Femur (tissue), 1 donor: ENCODE data around the gene ZSCAN22.
"Not testable (repeated sequence)": the region's sequence is repeated elsewhere in the genome, so short reads cannot be mapped to it uniquely, and the experiment has no call there.

Experiments
- DNase-seq: peaks from one replicate; pipeline ENCODE4 v3.0.0-alpha.2; 2017

The ZSCAN22 gene

DNA sequence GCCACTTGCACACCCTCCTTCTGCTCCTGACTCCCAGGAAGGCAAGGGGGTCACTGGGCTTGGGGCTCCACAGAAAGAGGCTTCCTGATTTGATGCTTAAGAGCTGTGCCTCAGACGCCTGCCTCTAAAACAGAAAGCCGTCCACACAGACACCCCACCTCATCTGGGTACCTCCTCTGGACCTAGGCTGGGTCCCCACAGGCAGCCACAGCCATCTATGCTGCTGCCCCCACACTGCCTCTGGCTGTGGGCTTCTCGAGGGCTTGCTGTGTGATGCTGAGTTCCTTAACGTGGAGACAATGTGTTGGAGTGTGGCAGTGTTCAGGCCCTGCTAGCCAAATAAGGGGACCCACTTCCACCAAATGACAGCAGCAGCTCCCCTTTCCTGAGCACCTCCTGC lies 8.5 kb upstream of the ZSCAN22 start:
- no peak for DNase-seq

DNA sequence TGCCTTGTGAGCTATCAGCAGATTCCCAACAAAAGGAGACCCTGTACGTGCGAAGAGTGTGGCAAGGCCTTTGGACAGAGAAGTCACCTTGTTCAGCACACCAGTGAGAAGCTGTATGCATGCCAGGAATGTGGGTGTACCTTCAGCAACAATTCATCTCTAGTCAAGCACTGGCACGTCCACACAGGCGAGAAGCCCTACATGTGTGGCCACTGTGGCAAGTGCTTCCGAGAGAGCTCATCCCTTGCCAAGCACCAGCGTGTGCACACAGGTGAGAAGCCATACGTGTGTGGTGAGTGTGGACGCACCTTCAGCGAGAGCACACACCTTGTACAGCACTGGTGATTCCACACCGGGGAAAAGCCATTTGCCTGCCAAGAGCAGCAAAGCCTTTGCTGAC lies 7.6 kb upstream of the ZSCAN22 start:
- no peak for DNase-seq

DNA sequence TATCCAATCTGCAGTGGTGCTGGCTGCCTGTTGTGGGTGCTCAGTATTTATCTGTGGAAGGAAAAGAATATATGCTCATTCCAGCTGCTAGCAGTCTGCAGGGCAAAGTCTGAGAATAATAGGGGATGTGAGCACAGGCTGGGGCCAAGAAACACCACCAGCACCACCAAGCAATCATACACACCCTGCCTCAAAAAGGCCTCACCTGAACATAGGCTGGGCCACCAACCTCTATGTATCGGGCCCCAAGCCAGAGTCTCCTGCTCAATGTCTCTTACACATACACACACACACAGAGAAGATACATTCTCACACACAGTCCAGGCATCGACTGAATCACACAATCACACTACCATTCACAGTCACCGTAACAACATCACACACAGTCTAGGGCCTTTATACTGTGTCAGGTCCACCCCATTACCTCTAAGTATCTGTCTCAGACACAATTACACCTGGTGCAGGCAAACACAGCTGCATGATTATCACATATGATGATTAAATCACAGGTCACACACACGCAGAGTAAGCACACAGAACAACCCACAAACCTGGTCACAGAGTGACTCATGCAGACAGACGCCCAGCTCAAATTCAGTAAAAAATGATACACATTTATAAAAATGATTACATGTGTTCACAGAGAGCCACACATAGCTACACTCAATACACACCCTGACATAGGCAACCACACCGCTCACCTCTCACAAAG lies 1.3 kb upstream of the ZSCAN22 start:
- DNase-seq, result no peak

DNA sequence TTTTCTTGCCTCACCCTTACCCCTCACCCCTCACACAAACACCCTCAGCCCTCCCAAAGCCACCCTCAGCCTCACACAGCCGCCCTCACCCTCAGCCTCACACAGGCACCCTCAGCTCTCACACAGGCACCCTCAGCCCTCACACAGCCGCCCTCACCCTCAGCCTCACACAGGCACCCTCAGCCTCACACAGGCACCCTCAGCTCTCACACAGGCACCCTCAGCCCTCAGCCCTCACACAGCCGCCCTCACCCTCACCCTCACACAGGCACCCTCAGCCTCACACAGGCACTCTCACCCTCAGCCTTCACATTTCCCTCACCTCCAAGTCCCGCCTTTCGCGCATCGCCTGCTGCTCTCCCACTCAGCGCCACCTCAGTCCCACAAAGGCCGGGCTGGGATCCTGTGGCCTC lies 287 bp upstream of the ZSCAN22 start:
- no peak for DNase-seq

DNA sequence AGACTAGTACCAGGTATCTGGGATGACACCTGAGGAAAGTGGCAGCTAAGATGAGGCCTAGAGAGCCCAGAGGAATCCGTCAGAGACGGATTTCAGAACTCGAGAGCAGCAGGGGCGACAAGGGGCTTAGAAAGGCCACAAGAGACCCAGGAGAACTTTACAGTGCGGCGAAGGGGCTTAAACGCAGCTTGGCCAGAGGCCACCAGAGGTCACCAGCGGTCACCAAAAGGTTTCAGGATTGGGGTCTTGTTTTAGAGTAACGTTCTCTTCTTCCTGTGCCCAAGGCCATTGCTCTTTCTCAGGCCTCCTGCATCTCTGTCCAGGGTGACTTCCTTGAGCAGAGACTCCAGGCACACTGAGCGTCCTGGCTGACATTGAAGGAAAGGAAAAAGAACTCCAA lies 2.2 kb downstream of the ZSCAN22 start:
- DNase-seq, result no peak

DNA sequence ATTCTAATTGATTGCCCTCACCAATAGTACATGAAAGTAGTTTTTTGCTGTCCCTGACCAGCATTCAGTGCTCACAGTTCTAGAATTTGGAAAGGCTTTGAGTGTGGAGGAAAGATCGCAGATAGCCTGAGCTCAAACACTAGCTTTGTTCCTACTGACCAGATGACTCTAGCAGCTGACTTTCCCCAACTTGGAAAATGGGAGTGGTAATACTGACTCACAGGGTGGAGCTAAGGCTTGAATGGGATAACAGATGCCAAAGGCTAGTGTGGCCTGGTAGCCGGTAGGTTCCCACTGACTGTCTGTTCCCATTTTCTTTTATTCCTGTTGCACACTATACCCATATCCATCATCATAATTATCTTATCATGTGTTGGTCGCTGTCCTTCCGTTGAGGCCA lies 3.7 kb downstream of the ZSCAN22 start:
- DNase-seq, result no peak

DNA sequence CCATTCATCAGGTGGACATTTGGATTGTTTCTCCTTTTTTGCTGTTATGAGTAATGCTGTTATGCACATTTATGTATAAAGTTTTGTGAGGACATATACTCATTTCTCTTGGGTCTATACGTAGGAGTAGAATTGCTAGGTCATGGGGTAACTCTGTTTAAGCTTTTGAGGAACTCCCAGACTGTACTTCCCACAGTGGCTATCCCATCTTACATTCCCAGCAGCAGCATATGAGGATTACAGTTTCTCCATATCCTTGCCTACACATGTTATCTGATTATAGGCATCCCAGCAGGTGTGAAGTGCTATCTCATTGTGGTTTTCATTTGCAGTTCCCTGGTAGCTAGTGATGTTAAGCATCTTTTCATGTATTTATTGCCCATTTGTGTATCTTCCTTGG lies 5.9 kb downstream of the ZSCAN22 start:
- DNase-seq, result no peak

DNA sequence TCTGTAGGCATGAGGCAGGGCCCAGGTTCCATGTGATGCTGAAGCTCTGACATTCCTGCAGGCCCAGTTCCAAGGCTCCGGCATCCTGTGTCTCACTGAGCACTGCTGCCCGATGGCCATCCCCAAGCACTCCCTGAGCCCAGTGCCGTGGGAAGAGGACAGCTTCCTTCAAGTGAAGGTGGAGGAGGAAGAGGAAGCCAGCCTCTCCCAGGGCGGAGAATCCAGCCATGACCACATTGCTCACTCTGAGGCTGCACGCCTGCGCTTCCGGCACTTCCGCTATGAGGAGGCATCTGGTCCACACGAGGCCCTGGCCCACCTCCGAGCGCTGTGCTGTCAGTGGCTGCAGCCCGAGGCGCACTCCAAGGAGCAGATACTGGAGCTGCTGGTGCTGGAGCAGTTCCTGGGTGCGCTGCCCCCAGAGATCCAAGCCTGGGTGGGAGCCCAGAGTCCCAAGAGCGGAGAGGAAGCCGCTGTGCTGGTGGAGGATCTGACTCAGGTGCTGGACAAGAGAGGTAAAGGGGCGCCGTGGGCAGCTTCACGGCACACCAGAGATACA lies 8.0 kb downstream of the ZSCAN22 start:
- no peak for DNase-seq

DNA sequence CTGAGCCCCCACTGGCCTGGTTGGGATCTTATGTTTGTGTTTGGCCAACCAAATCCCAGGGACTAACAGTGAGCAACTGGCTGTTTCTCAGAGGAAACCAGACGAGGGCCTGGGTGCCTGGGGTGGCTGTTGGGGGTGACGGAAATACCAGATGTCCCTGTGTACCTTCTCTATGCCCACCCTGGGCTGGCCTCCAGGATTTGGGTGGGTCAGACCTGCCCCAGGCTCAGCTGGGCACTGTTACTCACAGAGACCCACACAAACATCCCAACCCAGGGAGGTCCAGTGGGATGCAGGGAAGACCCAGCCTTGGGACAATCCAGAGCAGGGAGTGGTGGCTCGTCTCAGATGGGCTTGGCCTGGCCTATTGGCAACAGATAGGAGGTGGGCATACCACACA lies 8.8 kb downstream of the ZSCAN22 start:
- no peak for DNase-seq

DNA sequence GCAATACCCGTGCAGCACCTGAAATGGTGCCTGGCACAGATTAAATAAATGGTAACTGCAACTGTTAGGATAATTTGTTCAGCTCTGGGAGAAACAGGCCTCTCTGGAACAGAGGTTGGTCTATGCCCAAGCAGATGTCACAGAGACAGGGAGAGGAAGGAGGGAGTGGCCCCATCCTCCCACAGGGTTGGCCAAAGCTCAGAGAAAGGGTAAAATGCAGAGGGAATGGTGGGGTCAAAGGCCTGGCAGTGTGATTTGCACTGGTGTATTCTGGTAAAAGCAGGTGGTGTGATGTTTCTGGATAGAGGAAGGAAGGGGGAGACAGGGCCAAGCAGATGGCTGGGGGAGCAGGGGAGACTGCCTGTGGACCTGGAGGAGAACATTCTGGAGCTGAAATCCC lies 9.4 kb downstream of the ZSCAN22 start:
- DNase-seq, result no peak

DNA sequence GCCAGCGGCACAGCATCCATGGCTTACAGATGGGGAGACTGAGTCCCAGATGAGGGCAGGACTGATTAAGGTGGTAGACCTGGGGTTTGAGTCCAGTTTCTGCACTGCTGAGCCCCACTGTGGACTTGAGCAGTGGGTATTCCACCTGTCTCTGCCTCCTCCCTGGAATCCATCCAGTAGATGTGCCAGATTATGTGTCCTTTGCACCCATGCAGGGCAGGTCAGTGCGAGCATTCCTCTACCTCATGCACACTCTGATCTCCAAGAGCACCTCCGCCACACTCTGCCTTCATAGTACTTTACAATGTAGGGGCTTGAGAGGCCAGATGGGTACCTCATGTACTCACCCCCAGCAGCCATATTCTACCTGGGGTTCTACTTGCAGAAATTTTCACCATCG lies 10.0 kb downstream of the ZSCAN22 start:
- DNase-seq, result no peak

DNA sequence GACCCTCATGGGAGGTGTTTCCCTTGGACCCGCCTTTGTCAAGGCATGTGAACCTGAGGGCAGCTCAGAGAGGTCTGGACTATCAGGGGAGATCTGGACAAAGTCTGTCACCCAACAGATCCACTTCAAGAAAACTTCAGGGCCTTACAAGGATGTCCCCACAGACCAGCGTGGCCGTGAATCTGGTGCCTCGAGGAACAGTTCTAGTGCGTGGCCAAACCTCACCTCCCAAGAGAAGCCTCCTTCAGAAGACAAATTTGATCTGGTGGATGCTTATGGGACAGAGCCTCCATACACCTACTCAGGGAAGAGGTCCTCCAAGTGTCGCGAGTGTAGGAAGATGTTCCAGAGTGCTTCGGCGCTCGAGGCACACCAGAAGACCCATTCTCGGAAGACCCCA lies 11.5 kb downstream of the ZSCAN22 start:
- no peak for DNase-seq

DNA sequence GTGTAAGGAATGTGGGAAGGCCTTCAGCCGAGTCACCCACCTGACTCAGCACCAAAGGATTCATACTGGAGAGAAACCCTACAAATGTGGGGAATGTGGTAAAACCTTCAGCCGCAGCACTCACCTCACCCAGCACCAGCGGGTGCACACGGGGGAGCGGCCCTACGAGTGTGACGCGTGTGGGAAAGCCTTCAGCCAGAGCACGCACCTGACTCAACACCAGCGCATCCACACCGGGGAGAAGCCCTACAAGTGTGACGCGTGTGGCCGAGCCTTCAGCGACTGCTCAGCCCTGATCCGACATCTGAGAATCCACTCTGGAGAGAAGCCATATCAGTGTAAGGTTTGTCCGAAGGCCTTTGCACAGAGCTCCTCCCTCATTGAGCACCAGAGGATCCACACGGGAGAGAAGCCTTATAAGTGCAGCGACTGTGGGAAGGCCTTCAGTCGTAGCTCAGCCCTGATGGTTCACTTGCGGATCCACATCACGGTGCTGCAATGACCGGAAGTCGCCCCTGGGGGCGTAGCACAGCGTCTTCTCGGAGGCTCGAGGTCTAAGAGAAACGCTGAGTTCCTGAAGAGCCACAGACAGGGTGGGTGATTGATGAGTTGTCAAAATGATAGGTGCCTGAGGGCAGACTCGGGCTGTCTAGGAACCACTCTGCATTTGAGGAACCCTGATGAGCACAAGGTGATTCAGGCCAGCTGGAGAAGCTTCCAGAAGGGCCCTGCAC lies 12.2 kb downstream of the ZSCAN22 start:
- DNase-seq, result no peak

DNA sequence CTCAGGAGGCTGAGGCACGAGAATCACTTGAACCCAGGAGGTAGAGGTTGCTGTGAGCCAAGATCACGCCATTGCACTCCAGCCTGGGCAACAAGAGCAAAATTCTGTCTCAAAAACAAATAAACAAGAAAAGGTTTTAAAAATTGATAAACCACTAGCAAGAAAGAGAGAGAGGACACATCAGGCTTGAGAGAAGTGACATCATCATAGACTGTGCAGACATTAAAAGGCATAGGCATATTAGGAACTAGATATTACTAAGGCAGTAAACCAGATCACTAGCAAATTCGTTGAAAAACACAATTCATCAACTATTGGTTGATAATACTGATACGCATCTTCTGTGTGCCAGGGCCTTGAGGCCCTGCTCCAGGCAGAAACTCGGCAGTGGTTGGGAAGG lies 18.8 kb downstream of the ZSCAN22 start:
- DNase-seq, result no peak

DNA sequence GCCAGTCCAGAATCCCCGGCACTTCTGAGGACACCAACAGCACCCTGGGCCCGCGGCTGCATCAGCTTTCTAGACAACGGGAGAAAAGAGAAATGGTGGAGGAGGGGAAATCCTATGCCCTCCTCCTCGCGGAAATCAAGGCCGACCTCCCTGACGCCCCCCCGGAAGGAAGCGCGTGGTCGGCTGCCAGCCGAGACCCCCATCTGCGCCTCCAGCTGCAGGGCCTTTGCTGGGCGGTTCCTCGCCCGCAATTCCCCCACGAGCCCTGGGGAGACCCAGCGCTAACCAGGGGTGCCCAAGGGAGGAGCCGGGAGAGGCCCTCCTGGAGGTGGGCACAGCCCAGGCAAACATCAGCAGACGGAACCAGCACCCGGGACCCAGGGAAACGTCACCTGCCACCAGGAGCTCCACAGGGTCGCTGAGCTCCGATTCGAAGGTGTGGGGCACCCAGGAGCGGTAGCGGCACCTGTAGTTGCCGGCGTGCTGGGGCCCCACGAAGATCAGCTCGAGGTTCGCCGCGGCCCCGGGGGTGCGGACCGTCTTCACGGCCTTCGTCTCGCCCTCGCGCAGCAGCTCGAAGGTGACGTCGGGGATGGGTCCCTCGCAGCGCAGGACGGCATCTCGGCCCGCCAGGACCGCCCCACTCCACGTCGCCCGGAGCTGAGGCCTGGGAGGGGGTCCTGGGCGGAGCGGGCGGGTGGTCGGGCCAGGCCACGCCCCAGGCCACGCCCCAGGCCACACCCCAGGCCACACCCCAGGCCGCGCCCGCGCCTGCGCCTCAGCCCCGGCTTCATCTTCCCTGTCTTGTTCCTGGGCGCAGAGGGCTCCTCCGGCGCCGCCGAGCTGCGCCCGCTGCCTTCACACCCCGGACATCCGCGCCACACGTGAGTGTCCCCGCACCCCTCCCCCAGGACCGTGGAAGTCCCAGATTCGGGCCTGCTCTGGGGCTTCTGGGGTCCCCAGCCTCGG lies 20.5 kb downstream of the ZSCAN22 start:
- peak; percentile 79 for DNase-seq

DNA sequence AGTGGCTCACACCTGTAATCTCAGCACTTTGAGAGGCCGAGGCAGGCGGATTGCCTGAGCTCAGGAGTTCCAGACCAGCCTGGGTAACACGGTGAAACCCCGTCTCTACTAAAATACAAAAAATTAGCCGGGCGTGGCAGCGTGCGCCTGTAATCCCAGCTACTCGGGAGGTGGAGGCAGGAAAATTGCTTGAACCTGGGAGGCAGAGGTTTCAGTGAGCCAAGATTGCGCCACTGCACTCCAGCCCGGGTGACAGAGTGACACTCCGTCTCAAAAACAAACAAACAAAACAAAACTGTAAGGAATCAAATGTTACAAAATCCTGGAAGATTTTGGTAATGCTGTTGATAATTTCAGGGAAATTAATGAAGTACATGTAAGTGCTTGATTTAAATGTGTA lies 21.3 kb downstream of the ZSCAN22 start:
- DNase-seq, result not testable (repeated sequence)

DNA sequence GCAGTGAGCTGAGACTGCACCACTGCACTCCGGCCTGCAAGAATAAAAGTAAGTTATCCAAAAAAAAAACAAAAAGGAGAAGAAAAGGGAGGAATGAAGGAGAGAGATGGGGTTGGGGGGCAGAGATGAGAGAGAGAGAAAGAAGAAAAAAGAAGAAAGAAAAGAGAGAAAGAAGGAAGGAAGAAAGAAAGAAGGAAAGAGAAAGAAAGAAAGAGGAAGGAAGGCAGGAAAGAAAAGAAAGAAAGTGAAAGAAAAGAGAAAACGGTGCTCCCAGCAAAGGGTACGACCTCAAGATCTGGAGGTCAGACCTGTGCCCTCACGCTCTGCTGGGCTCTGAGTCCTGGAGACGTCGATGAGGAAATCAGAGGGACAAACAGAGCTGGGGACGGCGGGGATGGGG lies 22.8 kb downstream of the ZSCAN22 start:
- DNase-seq, result no peak

DNA sequence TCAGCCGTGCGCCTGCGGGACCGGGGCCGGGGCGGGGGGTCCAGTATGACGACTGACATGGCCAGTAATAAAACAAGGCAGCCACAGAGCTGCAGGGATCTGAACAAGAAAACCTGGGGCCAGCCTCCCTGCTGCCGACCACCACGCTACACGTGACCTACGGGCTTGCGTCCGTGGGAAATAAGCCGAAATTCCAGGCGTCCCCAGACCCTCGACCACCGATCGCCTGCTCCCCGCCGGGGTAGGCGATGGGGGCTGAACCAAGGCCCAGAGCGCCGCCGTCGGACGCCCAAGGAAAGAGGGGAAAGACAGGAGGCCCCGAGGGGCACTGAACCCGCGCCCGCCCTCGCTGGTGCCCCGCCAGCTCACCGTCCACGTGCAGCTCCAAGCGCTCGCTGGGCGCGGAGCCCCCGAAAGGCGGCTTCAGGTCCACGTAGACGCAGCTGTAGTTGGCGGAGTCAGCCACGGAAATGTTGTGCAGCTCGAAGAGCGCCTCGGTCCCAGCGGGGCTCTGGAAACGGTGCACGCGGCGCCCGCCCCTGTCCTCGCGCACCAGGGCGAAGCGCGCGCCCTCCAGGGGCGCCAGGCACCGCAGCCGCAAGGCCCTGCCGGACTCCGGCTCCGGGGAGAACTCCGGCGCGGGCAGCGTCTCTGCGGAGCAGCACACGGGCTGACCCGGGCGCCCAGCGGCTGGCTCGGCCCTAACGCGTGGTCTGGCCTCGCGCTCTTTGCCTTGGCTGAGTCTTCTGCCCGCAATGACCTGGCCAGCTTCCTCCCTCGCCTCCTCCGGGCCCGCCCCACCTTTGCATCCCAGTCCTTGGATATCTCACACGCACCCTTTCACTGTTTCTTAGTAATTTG lies 23.4 kb downstream of the ZSCAN22 start:
- DNase-seq, result peak; percentile 31

DNA sequence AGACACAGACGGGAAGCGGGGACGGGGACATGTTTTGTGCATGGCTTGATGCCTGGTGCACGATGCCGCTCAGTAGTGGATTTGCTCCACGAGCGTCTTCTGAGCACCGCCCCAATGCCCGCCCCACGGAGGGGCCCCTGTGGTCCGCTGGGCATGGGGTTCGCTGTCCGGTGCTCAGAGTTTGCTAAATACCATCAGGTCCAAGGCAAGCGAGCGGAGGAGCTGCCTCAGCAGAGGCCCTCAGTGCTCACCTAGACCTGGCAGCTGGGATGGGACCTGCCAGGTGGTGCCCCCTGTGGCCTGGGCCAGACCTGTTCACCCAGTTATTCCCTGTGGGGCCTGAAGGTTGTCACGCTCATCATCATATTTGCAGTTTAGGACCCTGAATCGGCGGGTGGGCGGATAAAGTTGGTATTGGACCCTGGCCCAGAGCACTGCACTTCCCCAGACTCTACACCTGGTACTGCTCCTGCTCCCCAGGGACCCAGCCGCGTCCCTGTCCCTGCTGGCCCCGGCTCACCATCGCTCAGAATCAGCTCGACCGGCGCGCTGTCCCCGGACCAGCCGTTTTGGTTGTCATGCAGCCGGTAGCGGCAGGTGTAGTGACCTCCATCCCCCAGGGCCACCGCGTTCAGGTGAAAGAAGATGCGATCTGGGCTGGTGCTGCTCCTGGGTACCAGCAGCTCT lies 24.2 kb downstream of the ZSCAN22 start:
- peak; percentile 17 for DNase-seq

DNA sequence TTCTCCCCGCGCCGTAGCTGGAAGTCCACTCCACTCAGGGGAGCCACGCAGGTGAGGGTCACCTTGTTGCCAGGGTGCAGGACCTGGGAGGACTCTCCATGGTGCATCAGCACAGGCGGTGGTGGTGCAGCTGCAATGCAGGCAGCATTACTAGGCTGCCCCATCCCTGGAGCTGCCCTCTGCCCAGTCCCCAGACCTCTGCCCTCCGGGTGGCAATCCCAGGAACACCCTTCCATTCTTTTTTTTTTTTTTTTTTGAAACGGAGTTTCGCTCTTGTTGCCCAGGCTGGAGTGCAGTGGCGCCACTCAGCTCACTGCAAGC lies 24.7 kb downstream of the ZSCAN22 start:
- no peak for DNase-seq

DNA sequence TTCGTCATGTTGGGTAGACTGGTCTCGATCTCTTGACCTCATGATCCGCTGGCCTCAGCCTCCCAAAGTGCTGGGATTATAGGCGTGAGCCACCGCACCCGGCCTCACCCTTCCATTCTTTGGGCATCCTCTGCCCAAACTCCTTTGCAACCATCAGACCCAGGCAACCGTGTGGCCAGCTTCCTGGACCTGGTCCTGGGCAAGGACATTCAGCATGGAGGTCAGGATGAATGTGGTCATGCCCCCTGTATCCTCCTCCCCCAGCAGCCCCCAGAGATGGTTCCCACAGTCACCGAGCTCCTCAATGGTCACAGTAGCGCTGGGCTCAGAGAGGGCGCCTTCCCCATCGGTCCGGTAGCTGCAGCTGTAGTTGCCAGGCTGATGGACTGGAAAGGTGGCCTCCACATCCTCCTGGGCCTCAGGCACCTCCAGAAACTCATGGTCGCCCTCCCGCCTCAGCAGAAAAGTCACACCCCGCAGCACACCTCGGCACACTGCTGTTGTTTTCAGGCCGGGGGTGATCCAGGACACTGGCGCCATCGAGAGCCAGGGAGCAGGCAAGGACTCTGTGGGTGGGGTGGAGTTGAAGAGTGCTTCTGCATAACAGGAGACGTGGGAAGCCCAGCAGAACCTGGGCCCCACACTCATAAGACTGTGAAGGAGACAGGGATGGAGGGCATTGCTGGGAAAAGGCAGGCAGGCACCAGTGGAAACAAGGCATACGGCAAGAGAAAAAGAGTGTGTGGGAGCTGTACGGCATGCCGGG lies 25.4 kb downstream of the ZSCAN22 start:
- DNase-seq, result no peak
